SU-DHL-6 (cell line): ENCODE results near the gene SCYGR1.

Source experiments
- H2AFZ ChIP-seq: fragments of 200-600 bp; sonication (generic); 2 replicates; pipeline ENCODE4 v1.6.1; 2014; ENCODE audit warnings: low read depth, mild to moderate bottlenecking, moderate library complexity, mixed read lengths, antibody characterized with exemption, low read length; ENCODE audit not compliant: severe bottlenecking
- H3F3A ChIP-seq: fragments of 200-600 bp; shearing (Covaris generic); 2 replicates; pipeline ENCODE4 v1.6.0; 2016; ENCODE audit warnings: antibody characterized with exemption, mild to moderate bottlenecking; ENCODE audit not compliant: insufficient read depth
- H3K27ac ChIP-seq: fragments of 200-600 bp; sonication (generic); 2 replicates; pipeline ENCODE4 v1.5.1; 2016; ENCODE audit warnings: low read depth, mild to moderate bottlenecking, low read length, moderate library complexity, mixed read lengths
- H3K27me3 ChIP-seq: fragments of 200-600 bp; sonication (generic), shearing (Covaris generic); 2 replicates; pipeline ENCODE4 v1.6.0; 2014; ENCODE audit warnings: mild to moderate bottlenecking, low read length
- H3K36me3 ChIP-seq: fragments of 200-600 bp; sonication (generic); 2 replicates; pipeline ENCODE4 v1.6.1; 2014; ENCODE audit warnings: mild to moderate bottlenecking, low read length, mixed read lengths
- H3K4me2 ChIP-seq: fragments of 300-600, 200-600 bp; shearing (Covaris generic), sonication (generic); 2 replicates; pipeline ENCODE4 v1.6.0; 2014; ENCODE audit warnings: low read length, low read depth, mild to moderate bottlenecking; ENCODE audit not compliant: poor library complexity, severe bottlenecking
- H3K4me3 ChIP-seq: fragments of 200-600 bp; sonication (generic); 2 replicates; pipeline ENCODE4 v1.5.1; 2014; ENCODE audit warnings: antibody characterized with exemption, low read length, mild to moderate bottlenecking, mixed read lengths; ENCODE audit not compliant: insufficient read depth, poor library complexity, severe bottlenecking
- H3K79me2 ChIP-seq: fragments of 200-600 bp; sonication (generic); 2 replicates; pipeline ENCODE4 v1.6.1; 2014; ENCODE audit warnings: mild to moderate bottlenecking, low read length, moderate library complexity; ENCODE audit not compliant: insufficient read depth
- H3K9ac ChIP-seq: fragments of 200-600 bp; sonication (generic); 2 replicates; pipeline ENCODE4 v1.7.0; 2014; ENCODE audit warnings: mild to moderate bottlenecking, low read length
- H3K9me2 ChIP-seq: fragments of 200-600 bp; sonication (generic); replicated peaks from 2 replicates; pipeline ENCODE4 v1.6.1; 2014; ENCODE audit warnings: low read length; ENCODE audit not compliant: insufficient read depth
- H3K9me3 ChIP-seq: fragments of 200-600 bp; sonication (generic); 2 replicates; pipeline ENCODE4 v1.6.1; 2014; ENCODE audit warnings: low read length, mixed read lengths; ENCODE audit not compliant: insufficient read depth
- H4K20me1 ChIP-seq: fragments of 200-600 bp; sonication (generic); 2 replicates; pipeline ENCODE4 v1.6.1; 2014; ENCODE audit warnings: low read depth, mild to moderate bottlenecking, antibody characterized with exemption, low read length, moderate library complexity, mixed read lengths
- EZH2phosphoT487 ChIP-seq: fragments of 200-600 bp; sonication (generic), shearing (Covaris generic); conservative IDR thresholded peaks from 2 replicates; pipeline ENCODE4 v1.6.1; 2018; ENCODE audit warnings: mild to moderate bottlenecking, antibody characterized with exemption, low read length, moderate library complexity, mixed read lengths
- TF ChIP-seq, protein P1 (sequence below): fragments of 200-600 bp; sonication (generic); IDR thresholded peaks from one replicate; pipeline ENCODE4 v1.5.1; 2017; ENCODE audit warnings: antibody characterized with exemption, mild to moderate bottlenecking, low read length, moderate library complexity; ENCODE audit not compliant: insufficient read depth, poor library complexity, severe bottlenecking

The SCYGR1 gene

DNA sequence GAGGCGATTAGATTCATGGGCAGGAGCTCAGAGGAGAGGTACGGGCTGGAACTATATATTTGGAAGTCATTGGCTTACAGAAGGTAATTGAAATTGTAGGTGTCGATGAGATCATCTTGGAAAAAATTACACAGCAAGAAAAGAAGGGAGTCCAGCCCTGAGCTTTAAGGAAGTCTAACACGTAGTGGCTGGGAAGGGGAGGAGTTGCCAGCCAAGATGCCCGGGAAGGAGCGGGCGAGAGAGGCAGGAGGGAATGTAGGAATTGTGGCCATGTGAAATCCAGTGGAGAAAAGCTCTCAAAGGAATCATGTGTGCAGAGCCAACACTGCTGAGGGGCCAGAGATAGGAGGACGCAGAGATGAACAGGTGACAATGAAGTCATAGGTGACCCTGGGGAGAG is 25.6 kb upstream of the SCYGR1 start:
- H3K9me3 ChIP-seq: no peaks in the 10 kb centered on the region
- H3K36me3 ChIP-seq: no peaks in the 10 kb centered on the region
- no peaks in the 10 kb centered on the region for H3K27me3 ChIP-seq
- no peak overlapping the region for H3K9ac ChIP-seq
- H3K4me3 ChIP-seq: no peak overlapping the region
- H2AFZ ChIP-seq: no peak overlapping the region
- no peaks in the 10 kb centered on the region for H3F3A ChIP-seq
- no peaks in the 10 kb centered on the region for H3K9me2 ChIP-seq
- TF ChIP-seq, protein P1, sequence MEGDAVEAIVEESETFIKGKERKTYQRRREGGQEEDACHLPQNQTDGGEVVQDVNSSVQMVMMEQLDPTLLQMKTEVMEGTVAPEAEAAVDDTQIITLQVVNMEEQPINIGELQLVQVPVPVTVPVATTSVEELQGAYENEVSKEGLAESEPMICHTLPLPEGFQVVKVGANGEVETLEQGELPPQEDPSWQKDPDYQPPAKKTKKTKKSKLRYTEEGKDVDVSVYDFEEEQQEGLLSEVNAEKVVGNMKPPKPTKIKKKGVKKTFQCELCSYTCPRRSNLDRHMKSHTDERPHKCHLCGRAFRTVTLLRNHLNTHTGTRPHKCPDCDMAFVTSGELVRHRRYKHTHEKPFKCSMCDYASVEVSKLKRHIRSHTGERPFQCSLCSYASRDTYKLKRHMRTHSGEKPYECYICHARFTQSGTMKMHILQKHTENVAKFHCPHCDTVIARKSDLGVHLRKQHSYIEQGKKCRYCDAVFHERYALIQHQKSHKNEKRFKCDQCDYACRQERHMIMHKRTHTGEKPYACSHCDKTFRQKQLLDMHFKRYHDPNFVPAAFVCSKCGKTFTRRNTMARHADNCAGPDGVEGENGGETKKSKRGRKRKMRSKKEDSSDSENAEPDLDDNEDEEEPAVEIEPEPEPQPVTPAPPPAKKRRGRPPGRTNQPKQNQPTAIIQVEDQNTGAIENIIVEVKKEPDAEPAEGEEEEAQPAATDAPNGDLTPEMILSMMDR: no peak
- TF ChIP-seq EZH2phosphoT487: no peak
- H3K79me2 ChIP-seq: no peaks in the 10 kb centered on the region
- no peaks in the 10 kb centered on the region for H4K20me1 ChIP-seq
- H3K27ac ChIP-seq: no peak overlapping the region
- H3K4me2 ChIP-seq: no peak overlapping the region

DNA sequence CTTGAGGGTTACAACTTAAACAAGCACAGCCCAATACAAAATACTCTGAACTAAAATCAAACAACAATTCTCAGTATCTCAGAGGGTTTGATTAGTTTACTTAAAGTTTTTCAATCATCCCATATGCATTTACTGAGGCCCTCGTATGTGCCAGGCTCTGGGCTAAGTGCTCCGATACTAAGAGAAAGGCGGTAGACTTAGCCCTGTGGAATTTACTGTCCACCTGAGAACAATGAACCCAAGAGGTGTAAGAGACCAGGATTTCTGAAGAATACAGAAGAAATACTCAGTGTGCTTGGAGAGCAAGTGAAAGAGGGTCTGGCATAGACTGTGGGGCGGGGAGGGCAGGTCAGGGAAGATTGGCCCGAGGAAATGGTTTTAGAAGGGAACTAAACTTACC is 25.1 kb upstream of the SCYGR1 start:
- no peak for TF ChIP-seq EZH2phosphoT487
- TF ChIP-seq, protein P1: no peak
- Histone ChIP-seq H3F3A (no peaks in the 10 kb centered on the region), H3K9ac (no peak overlapping the region), H3K9me2 (no peaks in the 10 kb centered on the region), H3K27me3 (no peaks in the 10 kb centered on the region), H3K36me3 (no peaks in the 10 kb centered on the region), H3K9me3 (no peaks in the 10 kb centered on the region), H3K4me3 (no peak overlapping the region), H4K20me1 (no peaks in the 10 kb centered on the region), H3K4me2 (no peak overlapping the region), H3K79me2 (no peaks in the 10 kb centered on the region), H3K27ac (no peak overlapping the region), H2AFZ (no peak overlapping the region)

DNA sequence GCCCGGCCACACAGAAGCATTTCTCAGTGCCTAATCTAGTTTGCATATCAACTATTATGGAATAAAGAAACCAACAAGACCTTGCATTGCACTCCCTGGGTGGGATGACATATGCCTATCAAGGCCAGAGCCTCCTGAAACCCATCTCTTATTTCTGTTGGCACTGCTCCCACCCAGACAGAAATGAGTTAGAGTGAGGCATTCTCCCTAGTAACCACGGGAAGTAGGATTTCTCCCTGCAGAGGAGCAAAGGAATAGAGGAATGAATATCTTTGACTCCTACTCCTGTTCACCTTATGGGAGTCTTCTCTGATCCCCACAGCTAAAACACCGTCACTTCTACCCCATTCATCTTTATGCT is 24.2 kb upstream of the SCYGR1 start:
- no peak overlapping the region for H3K9ac ChIP-seq
- no peaks in the 10 kb centered on the region for H3K9me2 ChIP-seq
- no peaks in the 10 kb centered on the region for H3K79me2 ChIP-seq
- H2AFZ ChIP-seq: no peak overlapping the region
- TF ChIP-seq, protein P1: no peak
- no peak for TF ChIP-seq EZH2phosphoT487
- H3K9me3 ChIP-seq: no peaks in the 10 kb centered on the region
- no peaks in the 10 kb centered on the region for H4K20me1 ChIP-seq
- H3F3A ChIP-seq: no peaks in the 10 kb centered on the region
- no peaks in the 10 kb centered on the region for H3K36me3 ChIP-seq
- H3K4me3 ChIP-seq: no peak overlapping the region
- no peaks in the 10 kb centered on the region for H3K27me3 ChIP-seq
- H3K4me2 ChIP-seq: no peak overlapping the region
- H3K27ac ChIP-seq: no peak overlapping the region
